Endothelial cell of umbilical vein (primary cell): Measurements from ENCODE around the gene ATL1.

Source experiments
- EZH2 ChIP-seq: IDR thresholded peaks from 2 replicates; pipeline ENCODE4 v1.6.1; 2012; ENCODE audit warnings: borderline replicate concordance, low read depth, mild to moderate bottlenecking, moderate library complexity, low read length, inconsistent platforms; ENCODE audit not compliant: severe bottlenecking
- FOS ChIP-seq: IDR thresholded peaks from 2 replicates; pipeline ENCODE4 v1.6.1; 2011; ENCODE audit warnings: mild to moderate bottlenecking, low read length, moderate library complexity, borderline replicate concordance; ENCODE audit not compliant: insufficient read depth
- JUN ChIP-seq: IDR thresholded peaks from 2 replicates; pipeline ENCODE4 v1.6.1; 2011; ENCODE audit warnings: borderline replicate concordance, low read depth; ENCODE audit not compliant: insufficient read length, insufficient read depth
- MYC ChIP-seq: IDR thresholded peaks from one replicate; pipeline ENCODE4 v1.6.1; 2011; ENCODE audit warnings: mild to moderate bottlenecking, low read depth, low read length
- POLR2A ChIP-seq: IDR thresholded peaks from 2 replicates; pipeline ENCODE4 v1.6.1; 2012; ENCODE audit warnings: low read depth, mild to moderate bottlenecking, control low read depth, low read length
- POLR2AphosphoS5 ChIP-seq: IDR thresholded peaks from 2 replicates; pipeline ENCODE4 v1.6.1; 2012; ENCODE audit warnings: low read depth, mild to moderate bottlenecking, control low read depth, low read length, moderate library complexity; ENCODE audit not compliant: insufficient read depth
- TF ChIP-seq, protein P1 (sequence below), 2 donors: IDR thresholded peaks; 1 replicate in 1 of 2; 2 replicates in 1 of 2; pipeline ENCODE4 v1.5.1; 2011; ENCODE audit warnings: low read length in 2 of 2, mild to moderate bottlenecking in 2 of 2, moderate library complexity in 2 of 2, control low read depth in 1 of 2, inconsistent platforms in 1 of 2, low read depth in 1 of 2; ENCODE audit not compliant: insufficient read depth in 1 of 2; ENCODE audit errors: extremely low read depth in 1 of 2
- TF ChIP-seq, protein P2 (sequence below): IDR thresholded peaks from 2 replicates; pipeline ENCODE4 v1.6.1; 2011; ENCODE audit not compliant: insufficient read depth, insufficient read length

DNA sequence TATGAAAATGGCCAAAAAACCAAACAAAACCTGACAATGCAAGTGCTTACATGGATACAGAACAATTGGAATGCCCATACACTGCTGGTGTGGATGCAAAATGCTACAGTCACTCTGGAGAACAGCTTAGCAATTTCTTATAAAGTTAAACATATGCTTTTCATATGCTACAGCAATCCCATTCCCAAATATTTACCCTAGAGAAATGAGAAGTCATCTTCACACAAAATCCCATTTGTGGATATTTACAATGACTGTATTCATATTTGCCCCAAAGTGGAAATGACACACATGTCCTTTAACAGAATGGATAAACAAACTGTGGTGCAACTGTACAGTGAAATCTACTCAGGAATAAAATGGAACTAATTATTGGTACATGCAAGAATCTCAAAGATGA lies 87.8 kb downstream of the ATL1 start:
- TF ChIP-seq, protein P1, sequence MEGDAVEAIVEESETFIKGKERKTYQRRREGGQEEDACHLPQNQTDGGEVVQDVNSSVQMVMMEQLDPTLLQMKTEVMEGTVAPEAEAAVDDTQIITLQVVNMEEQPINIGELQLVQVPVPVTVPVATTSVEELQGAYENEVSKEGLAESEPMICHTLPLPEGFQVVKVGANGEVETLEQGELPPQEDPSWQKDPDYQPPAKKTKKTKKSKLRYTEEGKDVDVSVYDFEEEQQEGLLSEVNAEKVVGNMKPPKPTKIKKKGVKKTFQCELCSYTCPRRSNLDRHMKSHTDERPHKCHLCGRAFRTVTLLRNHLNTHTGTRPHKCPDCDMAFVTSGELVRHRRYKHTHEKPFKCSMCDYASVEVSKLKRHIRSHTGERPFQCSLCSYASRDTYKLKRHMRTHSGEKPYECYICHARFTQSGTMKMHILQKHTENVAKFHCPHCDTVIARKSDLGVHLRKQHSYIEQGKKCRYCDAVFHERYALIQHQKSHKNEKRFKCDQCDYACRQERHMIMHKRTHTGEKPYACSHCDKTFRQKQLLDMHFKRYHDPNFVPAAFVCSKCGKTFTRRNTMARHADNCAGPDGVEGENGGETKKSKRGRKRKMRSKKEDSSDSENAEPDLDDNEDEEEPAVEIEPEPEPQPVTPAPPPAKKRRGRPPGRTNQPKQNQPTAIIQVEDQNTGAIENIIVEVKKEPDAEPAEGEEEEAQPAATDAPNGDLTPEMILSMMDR (IDR thresholded peaks at IDR 0.05; ENCODE audit: extremely low read depth in 1 of 2, insufficient read depth in 1 of 2, low read depth in 1 of 2, low read length in 2 of 2): no peak
- TF ChIP-seq JUN: no peak
- no peak for TF ChIP-seq POLR2A
- no peak for TF ChIP-seq EZH2
- no peak for TF ChIP-seq POLR2AphosphoS5
- TF ChIP-seq, protein P2, sequence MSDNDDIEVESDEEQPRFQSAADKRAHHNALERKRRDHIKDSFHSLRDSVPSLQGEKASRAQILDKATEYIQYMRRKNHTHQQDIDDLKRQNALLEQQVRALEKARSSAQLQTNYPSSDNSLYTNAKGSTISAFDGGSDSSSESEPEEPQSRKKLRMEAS: no peak
- TF ChIP-seq MYC: no peak
- no peak for TF ChIP-seq FOS
